Nephron progenitor cell (in vitro differentiated cells): ENCODE measurements around the gene EDN1.
"Not testable (repeated sequence)": the region's sequence is repeated elsewhere in the genome, so short reads cannot be mapped to it uniquely, and the experiment has no call there.

ENCODE experiments used
- DNase-seq: peaks from one replicate; pipeline ENCODE4 v3.0.0; 2021
- H3K27ac Mint-ChIP-seq: 2 replicates; pipeline ENCODE4 v1.8.0; 2021; ENCODE audit warnings: mild to moderate bottlenecking, moderate library complexity, mixed read lengths
- H3K27me3 Mint-ChIP-seq: 2 replicates; pipeline ENCODE4 v1.8.0; 2021; ENCODE audit warnings: mild to moderate bottlenecking, low read depth, mixed read lengths; ENCODE audit not compliant: poor library complexity
- H3K36me3 Mint-ChIP-seq: 2 replicates; pipeline ENCODE4 v1.8.0; 2021; ENCODE audit warnings: low read depth, mixed read lengths
- H3K4me1 Mint-ChIP-seq: 2 replicates; pipeline ENCODE4 v1.8.0; 2021; ENCODE audit warnings: mixed read lengths
- H3K4me3 Mint-ChIP-seq: 2 replicates; pipeline ENCODE4 v1.8.0; 2021; ENCODE audit warnings: mild to moderate bottlenecking, moderate library complexity, mixed read lengths
- H3K9me3 Mint-ChIP-seq: 2 replicates; pipeline ENCODE4 v1.8.0; 2021; ENCODE audit warnings: mild to moderate bottlenecking, moderate library complexity, mixed read lengths
- TF ChIP-seq, protein P1 (sequence below): fragments of 200-600 bp; sonication (generic); IDR thresholded peaks from 2 replicates; pipeline ENCODE4 v1.5.0; 2021; ENCODE audit warnings: antibody characterized with exemption

The EDN1 gene

DNA sequence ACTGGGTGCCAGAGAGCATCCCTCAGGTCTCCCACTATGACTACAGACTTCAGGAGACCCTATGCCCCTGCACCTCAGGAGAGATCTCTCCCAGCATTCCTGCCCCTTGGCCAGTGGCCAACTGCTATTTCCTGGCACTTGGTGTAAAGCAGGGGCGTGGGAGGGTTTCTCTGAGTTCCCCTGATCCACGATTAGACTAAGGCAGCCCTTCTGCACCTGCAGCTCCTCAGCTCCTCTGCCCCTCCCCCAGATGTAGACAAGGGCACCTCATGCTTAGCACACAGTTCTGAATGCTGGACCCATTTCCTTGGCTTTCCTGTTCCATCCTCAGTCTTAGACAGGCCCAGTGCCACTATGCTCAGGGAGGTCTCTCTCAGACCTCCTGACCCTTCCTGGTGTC, 28.6 kb downstream of the EDN1 start:
- TF ChIP-seq, protein P1, sequence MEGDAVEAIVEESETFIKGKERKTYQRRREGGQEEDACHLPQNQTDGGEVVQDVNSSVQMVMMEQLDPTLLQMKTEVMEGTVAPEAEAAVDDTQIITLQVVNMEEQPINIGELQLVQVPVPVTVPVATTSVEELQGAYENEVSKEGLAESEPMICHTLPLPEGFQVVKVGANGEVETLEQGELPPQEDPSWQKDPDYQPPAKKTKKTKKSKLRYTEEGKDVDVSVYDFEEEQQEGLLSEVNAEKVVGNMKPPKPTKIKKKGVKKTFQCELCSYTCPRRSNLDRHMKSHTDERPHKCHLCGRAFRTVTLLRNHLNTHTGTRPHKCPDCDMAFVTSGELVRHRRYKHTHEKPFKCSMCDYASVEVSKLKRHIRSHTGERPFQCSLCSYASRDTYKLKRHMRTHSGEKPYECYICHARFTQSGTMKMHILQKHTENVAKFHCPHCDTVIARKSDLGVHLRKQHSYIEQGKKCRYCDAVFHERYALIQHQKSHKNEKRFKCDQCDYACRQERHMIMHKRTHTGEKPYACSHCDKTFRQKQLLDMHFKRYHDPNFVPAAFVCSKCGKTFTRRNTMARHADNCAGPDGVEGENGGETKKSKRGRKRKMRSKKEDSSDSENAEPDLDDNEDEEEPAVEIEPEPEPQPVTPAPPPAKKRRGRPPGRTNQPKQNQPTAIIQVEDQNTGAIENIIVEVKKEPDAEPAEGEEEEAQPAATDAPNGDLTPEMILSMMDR, result no peak
- Mint-ChIP-seq H3K36me3 (peaks cover 9% of the 10 kb centered on the region), H3K4me3 (no peak overlapping the region), H3K27me3 (peaks cover 5% of the 10 kb centered on the region), H3K9me3 (peaks cover 37% of the 10 kb centered on the region), H3K27ac (no peak overlapping the region), H3K4me1 (no peaks in the 10 kb centered on the region)
- no peak for DNase-seq

DNA sequence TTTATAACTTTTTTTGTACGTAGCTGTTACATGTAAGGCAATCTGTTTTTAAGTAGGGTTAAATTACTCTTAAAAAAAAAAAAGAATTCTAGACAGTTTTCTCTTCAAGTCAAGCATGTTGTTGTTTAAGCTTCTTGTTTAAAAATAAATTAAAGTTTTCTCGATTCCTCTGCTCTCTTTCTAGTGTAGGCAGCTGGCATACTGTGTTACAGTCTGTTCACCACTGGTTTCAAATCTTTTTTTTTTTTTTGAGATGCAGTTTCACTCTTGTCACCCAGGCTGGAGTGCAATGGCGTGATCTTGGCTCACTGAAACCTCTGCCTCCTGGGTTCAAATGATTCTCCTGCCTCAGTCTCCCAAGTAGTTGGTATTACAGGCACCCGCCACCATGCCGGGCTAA, 29.9 kb downstream of the EDN1 start:
- H3K9me3 Mint-ChIP-seq, result peaks cover 37% of the 10 kb centered on the region
- not testable (repeated sequence) for H3K27ac Mint-ChIP-seq, H3K4me1 Mint-ChIP-seq, DNase-seq, H3K4me3 Mint-ChIP-seq, H3K27me3 Mint-ChIP-seq, H3K36me3 Mint-ChIP-seq

DNA sequence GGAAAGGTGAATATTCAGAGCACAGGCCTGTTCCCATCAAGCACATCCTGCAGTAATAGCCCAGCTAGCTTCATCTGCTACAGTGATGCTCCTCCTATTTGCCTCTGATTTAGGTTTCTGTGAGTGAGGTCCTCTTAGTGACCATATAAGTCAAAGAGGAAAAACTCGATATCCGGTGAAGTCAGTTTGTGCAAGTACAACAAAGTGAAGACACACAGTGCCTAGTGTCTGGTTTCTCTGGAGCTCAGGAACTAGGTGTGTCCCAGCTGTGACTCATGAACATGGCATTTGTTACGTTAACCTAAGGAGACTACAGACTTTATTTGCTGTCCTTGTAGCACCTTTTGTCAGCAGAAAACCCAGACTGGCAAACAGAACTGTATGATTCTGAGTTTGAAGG, 33.9 kb downstream of the EDN1 start:
- Mint-ChIP-seq H3K36me3 (peaks cover under 1% of the 10 kb centered on the region), H3K27me3 (peaks cover 15% of the 10 kb centered on the region), H3K9me3 (peaks cover 18% of the 10 kb centered on the region), H3K4me3 (no peak overlapping the region), H3K4me1 (no peaks in the 10 kb centered on the region), H3K27ac (no peak overlapping the region)
- no peak for DNase-seq
- TF ChIP-seq, protein P1, result no peak

DNA sequence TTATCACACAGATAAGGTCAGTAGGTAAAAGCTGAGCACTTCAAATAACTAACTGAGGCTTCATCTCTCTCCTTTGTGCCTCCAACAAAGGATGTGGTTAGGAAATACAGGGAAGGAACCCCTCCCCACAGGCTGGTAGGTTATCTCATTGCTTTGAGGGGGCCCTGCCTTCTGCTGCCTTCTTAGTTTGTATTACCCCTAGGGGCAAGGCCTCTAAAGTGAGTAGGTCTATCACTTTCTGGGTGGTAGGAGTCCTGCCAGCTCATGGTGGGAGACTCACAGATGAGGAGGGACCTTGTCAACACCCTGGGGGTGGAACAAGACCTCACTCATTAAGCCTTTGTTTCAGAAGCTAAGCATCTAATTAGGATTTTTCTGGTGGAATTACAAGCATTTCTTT, 34.6 kb downstream of the EDN1 start:
- no peaks in the 10 kb centered on the region for H3K36me3 Mint-ChIP-seq

DNA sequence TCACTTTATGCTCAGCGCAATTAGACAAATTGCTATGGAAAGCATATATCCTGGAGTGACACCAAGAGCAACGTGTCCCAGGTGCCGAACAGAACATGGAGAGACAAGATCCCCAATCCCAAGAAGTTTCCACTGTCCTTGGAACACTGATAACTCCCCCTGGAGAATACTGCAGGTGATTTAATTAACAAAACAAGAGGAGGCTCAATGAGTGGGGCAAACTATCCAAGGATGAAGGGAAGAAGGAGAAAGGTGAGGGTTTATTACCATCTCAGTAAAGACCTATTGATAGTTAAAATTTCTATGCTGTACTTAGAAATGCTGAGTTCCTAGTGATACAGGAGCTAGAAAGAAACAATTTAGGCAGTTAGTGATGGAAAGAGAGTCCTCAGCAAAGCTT, 35.7 kb downstream of the EDN1 start:
- Mint-ChIP-seq H3K4me1 (no peaks in the 10 kb centered on the region), H3K27ac (no peak overlapping the region), H3K27me3 (peaks cover 10% of the 10 kb centered on the region), H3K4me3 (no peak overlapping the region), H3K36me3 (no peaks in the 10 kb centered on the region), H3K9me3 (peaks cover 2% of the 10 kb centered on the region)
- TF ChIP-seq, protein P1, result no peak
- no peak for DNase-seq

More for the DNA sequence above, 34.6 kb downstream of the EDN1 start:
- Mint-ChIP-seq H3K9me3 (peaks cover 12% of the 10 kb centered on the region), H3K27ac (no peak overlapping the region), H3K27me3 (peaks cover 15% of the 10 kb centered on the region), H3K4me3 (no peak overlapping the region), H3K4me1 (no peaks in the 10 kb centered on the region)
- TF ChIP-seq, protein P1, result no peak
- no peak for DNase-seq

DNA sequence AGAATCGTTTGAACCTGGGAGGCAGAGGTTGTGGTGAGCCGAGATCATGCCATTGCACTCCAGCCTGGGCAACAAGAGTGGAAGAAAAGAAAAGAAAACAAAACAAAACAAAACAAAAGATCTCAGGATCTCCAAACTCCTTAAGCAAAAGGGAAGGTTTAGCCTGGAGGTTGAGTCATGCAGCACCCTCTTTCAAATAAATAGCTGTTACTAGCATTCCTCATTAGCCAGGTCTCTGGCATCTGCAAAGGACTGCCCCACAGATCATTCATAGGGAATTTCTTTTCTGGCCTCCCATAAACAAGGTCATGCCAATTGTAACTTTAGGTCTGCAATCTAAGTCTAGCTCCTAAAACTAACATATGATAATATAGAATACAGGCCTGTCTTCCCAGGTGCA, 37.2 kb downstream of the EDN1 start:
- Mint-ChIP-seq H3K4me1 (peaks cover 5% of the 10 kb centered on the region), H3K36me3 (no peaks in the 10 kb centered on the region), H3K27ac (no peak overlapping the region), H3K27me3 (peaks cover 10% of the 10 kb centered on the region), H3K4me3 (no peak overlapping the region), H3K9me3 (no peaks in the 10 kb centered on the region)
- TF ChIP-seq, protein P1, result no peak
- no peak for DNase-seq
